Hematopoietic multipotent progenitor cell treated with erythropoietin and hydrocortisone succinate and interleukin-3 and kit ligand, for 17 days (in vitro differentiated cells): ENCODE data around the gene SPACDR.

Source experiments
- DNase-seq: peaks from one replicate; pipeline ENCODE4 v3.0.0-alpha.2; 2015; ENCODE audit warnings: low spot score

SPACDR gene

DNA sequence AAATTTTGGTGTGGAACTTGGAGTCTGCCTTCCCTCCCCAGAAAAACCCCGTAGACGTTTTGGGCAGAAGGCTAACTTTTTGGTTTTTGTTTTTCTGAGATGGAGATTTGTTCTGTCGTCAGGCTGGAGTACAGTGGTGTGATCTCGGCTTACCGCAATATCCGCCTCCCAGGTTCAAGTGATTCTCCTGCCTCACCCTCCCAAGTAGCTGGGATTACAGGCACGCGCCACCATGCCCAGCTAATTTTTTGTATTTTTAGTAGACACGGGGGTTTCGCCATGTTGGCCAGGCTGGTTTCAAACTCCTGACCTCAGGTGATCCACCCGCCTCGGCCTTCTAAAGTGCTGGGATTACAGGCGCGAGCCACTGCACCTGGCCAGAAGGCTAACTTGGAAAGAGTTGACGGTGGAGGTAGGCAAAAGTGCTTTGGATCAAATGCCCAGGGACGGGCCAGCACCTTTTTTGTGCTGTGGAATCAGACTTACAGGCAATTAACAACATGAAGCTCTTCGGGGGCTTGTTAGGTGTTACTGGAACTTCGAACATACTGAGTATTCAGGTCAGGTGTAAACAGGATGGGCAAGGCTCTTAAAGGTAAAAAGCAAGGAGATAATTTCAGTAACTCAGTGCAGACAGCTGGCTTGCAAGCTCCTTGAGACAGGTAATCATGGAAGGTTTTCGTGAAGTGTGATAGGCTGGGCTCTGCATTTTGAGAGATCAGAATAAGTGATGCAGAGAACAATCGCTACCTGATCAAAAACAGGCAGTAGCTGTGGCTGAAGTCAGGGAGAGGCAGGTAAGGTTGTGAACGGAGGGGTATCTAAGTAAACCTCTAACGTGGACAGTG is 29.5 kb downstream of the SPACDR start:
- no peak for DNase-seq

- DNase-seq = peak; percentile 13
These were observed 30.3 kb downstream of the SPACDR start for GRCh38 chr7:100433592-100434296.

DNA sequence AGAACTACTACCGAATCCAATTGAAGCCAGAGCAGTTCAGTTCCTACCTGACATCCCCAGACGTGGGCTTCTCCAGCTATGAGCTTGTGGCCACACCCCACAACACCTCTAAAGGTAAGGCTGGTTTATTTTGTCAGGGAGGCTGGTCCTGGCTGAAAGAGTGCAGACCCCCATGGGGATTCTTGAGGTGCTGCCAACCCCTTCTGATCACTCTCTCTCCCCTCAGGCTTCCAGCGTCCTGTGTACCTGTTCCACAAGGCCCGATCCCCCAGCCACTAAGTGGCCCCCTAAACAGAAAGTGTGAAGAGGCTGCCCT is 30.8 kb downstream of the SPACDR start:
- DNase-seq = no peak

DNA sequence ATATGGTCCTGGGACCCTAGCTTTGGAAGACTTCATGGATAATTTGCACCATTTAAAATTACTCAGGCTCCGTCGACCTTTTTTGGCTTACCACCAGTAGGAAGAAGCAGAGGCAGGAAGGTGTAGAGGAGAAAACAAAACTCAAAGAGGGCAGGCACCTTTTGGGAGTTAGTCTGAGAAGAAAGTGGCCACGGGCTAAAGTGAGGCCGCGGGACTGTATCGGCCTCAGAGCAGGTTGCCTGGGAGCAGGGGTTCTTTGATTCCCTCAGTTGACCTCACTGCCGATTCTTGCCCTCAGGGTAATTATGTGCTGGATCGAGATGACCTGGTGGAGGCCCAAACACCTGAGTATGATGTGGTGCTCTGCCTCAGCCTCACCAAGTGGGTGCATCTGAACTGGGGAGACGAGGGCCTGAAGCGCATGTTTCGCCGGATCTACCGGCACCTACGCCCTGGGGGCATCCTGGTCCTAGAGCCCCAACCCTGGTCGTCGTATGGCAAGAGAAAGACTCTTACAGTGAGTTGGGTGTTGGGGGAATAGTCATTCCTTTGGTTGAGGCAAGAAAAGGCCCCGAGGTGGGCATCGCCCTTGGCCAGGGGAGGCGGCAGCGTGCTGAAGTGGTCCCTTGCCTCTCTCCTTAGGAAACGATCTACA is 31.3 kb downstream of the SPACDR start:
- no peak for DNase-seq

- peak; percentile 30 for DNase-seq
These were observed 32.0 kb downstream of the SPACDR start for GRCh38 chr7:100432053-100432452.

DNA sequence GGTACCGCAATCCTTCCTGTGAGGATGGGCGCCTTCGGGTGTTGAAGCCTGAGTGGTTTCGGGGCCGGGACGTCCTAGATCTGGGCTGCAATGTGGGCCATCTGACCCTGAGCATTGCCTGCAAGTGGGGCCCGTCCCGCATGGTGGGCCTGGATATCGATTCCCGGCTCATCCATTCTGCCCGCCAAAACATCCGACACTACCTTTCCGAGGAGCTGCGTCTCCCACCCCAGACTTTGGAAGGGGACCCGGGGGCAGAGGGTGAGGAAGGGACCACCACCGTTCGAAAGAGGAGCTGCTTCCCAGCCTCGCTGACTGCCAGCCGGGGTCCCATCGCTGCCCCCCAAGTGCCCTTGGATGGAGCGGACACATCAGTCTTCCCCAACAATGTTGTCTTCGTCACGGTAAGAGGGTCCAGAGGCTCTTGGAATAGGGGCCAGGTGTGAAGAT is 32.7 kb downstream of the SPACDR start:
- no peak for DNase-seq

DNA sequence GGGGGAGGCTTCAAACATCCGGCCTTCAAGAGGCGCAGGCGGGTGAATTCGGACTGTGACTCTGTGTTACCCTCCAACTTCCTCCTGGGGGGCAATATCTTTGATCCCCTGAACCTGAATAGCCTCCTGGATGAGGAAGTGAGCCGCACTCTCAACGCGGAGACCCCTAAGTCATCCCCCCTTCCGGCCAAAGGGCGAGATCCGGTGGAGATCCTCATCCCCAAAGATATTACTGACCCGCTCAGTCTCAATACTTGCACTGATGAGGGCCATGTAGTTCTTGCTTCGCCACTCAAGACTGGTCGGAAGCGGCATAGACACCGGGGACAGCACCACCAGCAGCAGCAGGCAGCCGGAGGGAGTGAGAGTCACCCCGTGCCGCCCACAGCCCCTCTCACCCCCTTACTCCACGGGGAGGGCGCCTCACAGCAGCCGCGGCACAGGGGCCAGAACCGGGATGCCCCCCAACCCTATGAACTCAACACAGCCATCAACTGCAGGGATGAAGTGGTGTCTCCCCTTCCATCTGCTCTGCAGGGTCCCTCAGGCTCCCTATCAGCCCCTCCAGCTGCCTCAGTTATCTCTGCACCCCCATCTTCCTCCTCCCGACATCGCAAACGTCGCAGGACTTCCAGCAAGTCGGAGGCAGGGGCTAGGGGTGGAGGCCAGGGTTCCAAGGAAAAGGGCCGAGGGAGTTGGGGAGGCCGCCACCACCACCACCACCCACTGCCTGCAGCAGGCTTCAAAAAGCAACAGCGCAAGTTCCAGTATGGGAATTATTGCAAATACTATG is 33.4 kb downstream of the SPACDR start:
- DNase-seq = peak; percentile 64

- DNase-seq = peak; percentile 95
These were observed 34.2 kb downstream of the SPACDR start, which contains the start of gene MEPCE for GRCh38 chr7:100429637-100430492. Gene MEPCE, plus strand, starts transcription at chr7:100429831. Its CDS starts 188 bp downstream, at chr7:100430019.

DNA sequence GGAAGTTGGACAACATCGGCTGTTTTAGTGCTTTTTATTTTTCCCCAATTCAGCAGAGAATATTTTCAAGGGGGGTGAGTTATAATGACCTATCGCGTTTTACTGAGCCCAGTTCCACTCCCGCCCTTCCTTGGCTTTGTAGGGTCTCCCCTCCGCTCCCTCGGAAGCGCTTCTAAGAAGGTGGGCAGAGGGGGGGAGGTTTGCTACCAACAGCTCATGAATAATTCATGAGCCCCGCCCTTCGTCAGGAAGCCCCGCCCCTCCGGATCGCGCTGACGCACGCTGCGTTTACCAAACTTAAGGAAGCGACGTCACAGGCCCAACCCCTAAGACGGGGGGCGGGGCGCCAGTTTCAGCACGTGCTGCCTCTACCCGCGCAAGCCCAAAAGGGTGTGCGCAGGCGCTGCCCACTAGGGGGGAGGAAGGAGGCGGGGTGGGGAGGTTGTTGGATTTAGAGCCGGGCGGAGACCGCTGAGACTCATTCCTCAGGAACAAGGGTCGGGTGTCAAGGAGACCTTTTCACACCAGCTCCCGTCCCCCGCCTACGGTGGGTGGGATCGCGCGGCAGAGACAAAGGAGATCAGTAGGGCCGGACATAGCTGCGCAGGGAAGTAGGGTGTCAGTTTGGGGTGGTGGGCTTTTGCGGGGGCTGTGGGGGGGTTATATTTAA is 35.0 kb downstream of the SPACDR start:
- peak; percentile 100 for DNase-seq

DNA sequence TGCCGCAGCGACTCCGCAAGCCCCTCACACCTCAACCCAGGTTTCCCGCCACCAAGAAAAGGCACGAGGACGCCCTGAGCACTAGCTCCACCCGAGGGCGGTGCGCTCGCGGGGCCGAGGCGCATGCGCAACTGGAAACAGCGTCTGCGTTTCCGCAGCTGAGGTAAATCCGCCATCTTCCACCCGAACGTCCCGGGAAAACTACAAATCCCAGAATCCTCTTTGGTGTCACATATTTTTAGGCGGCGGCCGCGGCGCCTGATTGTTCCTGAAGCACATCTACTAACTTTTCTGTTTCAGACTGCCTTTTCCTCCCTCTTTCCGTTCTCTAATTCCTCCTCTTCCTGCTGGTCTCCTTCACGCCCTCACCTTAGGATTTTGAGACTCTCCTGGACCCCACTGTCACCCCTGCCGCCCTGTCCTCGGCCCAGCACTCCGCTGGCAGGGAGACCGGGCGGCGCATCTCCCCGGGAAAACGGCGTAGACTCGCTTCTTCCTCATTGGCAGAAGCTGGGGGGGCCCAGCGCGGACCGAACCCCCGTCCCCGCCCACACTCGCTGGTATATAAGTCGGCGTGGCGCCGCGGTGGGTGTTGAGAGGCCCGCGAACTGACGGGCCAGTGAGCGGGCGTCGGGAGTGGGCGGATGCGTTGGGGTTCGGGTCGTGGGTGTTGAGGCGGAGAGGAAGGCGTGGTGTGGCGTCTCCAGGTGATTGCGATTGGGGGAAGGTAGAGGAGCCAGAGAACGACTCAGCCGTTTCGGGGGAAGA is 35.7 kb downstream of the SPACDR start, which contains the start of gene ZCWPW1:
TSS of gene ZCWPW1 (minus strand) at position 505 of the 768 bp plus-strand sequence. CDS start 8,054 bp downstream, outside the sequence.
- peak; percentile 99 for DNase-seq

DNA sequence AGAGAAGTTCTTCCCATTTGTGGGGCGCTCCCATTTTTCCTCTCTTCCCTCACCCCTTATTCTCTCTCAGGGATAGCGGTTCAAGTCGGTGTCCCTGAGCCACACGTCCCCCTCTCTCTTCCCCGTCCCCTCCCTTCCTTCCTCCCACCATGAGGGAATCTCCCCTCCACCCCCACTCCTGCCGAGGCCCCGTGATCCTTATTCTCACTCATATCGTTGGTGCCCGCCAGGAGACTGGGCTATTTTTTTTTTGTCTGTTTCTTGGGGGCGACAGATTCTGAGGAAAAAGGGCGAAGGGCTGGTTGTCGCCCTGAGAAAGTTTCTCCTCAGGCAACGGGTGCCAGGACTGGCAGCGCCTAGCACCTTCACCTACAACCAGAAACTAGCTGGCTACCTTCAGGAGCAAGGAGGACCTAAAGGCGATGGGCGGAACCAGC is 36.3 kb downstream of the SPACDR start:
- DNase-seq = no peak

DNA sequence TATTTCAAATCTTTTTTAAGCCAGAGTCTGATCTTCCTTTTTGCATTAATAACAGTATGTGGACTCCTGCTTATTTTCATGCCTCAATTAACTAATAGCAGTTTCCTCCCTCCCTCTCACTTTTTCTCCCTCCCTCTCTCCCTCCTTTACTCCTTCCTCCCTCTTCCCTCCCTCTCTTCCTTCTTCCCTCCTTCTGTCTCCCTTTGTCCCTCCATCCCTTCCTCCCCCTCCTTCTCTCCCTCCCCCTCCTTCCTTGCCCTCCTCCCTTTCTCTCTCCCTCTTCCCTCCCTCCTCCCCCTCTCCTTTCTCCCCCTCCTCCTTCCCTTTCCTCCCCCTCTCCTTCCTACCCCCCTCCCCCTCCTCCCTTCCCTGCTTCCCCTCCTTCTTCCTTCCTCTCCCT is 37.5 kb downstream of the SPACDR start:
- DNase-seq = no peak

DNA sequence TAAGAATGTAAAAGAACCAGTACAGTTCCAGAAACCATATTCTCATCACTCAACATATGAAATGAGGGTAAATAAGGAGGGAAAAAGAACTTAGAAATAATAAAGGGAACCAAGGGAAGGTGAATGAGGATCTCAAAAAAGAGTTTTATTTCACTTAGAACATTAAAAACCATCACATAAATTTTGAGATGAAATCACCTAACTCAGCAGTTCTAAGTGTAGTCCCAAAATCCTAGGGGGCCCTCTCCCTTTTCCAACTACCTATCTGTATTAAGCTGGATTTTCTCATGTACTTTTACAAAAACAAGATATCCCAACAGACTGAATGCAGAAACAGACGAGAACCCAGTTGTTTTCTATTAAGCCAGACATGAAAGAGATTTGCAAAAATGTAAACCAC is 38.7 kb downstream of the SPACDR start:
- DNase-seq = no peak

GRCh38 chr7:100423315-100423714 is 40.7 kb downstream of the SPACDR start:
- DNase-seq = no peak

GRCh38 chr7:100419660-100420226 is 44.3 kb downstream of the SPACDR start:
- no peak for DNase-seq

DNA sequence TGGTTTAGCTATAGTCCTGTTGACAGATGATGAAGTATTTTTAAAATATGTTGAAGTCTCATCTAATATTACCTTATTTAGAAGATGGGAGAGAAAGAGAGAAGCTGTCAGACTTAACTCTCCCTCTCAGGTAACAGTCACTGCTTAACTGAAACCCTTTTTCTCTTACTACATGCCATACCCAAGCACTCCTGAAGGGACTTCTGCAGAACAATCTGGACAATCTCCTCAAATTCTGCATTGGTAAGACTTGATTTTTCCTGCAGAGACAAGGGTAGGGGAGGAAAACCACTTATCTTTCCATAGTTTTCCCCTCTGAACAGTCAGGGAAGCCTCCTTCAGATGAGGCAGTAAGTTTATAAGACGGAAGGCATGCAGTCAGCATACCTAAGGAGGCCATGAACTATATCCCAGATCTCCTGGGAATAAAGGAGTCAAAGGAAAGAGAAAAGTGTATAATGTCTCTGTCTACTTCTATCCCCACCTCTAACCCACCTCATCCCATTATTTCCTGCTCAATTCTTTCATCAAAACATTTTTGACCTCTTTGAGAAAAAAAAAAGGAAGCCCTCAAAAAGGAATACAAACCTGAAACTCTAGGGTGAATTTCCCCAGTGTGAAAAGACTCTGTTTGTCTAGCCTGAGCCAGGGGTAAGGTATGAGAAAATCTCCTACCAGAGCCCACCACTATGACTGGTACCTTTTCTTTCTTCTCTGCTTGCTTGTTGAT is 45.0 kb downstream of the SPACDR start:
- no peak for DNase-seq

GRCh38 chr7:100415448-100415847 is 48.6 kb downstream of the SPACDR start:
- no peak for DNase-seq

DNA sequence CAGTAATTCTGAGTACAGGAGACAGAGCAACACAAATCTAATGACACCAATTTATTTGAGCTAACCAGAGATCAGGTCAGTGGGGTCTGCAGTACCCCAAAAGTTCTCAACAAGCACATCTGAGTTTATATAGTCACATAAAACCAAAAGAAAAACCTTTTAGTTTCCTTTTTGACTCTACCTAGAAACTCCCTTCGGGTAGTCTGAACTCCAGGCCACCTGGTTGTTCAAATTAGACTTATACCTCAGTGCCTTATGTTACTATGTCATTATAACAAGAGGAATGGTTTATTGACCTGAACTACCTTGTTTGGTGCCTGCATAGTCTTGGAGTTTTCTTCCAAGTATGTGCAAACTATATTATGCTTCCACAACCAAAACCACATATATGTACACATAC is 50.2 kb downstream of the SPACDR start:
- no peak for DNase-seq
